Stimulated activated naive CD8-positive, alpha-beta T cell treated with anti-CD3 and anti-CD28 coated beads, Interleukin-15, Interleukin-2, amounts not matched to agents 100 ng/mL and 50 ng/mL, for 24 hours (primary cell): ENCODE data around the gene NAPSA.
"Not testable (repeated sequence)": the region's sequence is repeated elsewhere in the genome, so short reads cannot be mapped to it uniquely, and the experiment has no call there.

ENCODE experiments used
- H3K27ac Mint-ChIP-seq: one replicate; pipeline ENCODE4 v1.8.0; 2021; ENCODE audit warnings: mild to moderate bottlenecking, mixed read lengths
- H3K27me3 Mint-ChIP-seq: one replicate; pipeline ENCODE4 v1.8.0; 2021; ENCODE audit warnings: mixed read lengths
- H3K36me3 Mint-ChIP-seq: one replicate; pipeline ENCODE4 v1.8.0; 2021; ENCODE audit warnings: low read depth, mixed read lengths
- H3K4me1 Mint-ChIP-seq: one replicate; pipeline ENCODE4 v1.8.0; 2021; ENCODE audit warnings: low read depth, mixed read lengths
- H3K4me3 Mint-ChIP-seq: one replicate; pipeline ENCODE4 v1.8.0; 2021; ENCODE audit warnings: mild to moderate bottlenecking, mixed read lengths
- H3K9me3 Mint-ChIP-seq: one replicate; pipeline ENCODE4 v1.8.0; 2021; ENCODE audit warnings: mixed read lengths

The NAPSA gene

GRCh38 chr19:50332244-50333038 lies 33.0 kb downstream of the NAPSA start:
- Mint-ChIP-seq H3K27me3 (peaks cover 52% of the 10 kb centered on the region), H3K4me1 (peaks cover 66% of the 10 kb centered on the region), H3K4me3 (peak overlapping the region; percentile 73), H3K9me3 (peaks cover 6% of the 10 kb centered on the region), H3K27ac (no peak overlapping the region), H3K36me3 (peaks cover 16% of the 10 kb centered on the region)

GRCh38 chr19:50331994-50332243 lies 33.5 kb downstream of the NAPSA start:
- Mint-ChIP-seq H3K27ac (no peak overlapping the region), H3K9me3 (peaks cover 6% of the 10 kb centered on the region), H3K4me3 (peak overlapping the region; percentile 73), H3K36me3 (peaks cover 16% of the 10 kb centered on the region), H3K4me1 (peaks cover 71% of the 10 kb centered on the region), H3K27me3 (peaks cover 57% of the 10 kb centered on the region)

- Mint-ChIP-seq H3K9me3 (peaks cover 6% of the 10 kb centered on the region), H3K4me1 (peaks cover 75% of the 10 kb centered on the region), H3K36me3 (peaks cover 16% of the 10 kb centered on the region), H3K27me3 (peaks cover 63% of the 10 kb centered on the region), H3K4me3 (peak overlapping the region; percentile 73), H3K27ac (peak overlapping the region; percentile 69)
These were observed 34.0 kb downstream of the NAPSA start for GRCh38 chr19:50331221-50331993.

- peaks cover 62% of the 10 kb centered on the region for H3K27me3 Mint-ChIP-seq
- H3K4me3 Mint-ChIP-seq = peak overlapping the region; percentile 84
- peaks cover 75% of the 10 kb centered on the region for H3K4me1 Mint-ChIP-seq
- peaks cover 12% of the 10 kb centered on the region for H3K36me3 Mint-ChIP-seq
- H3K9me3 Mint-ChIP-seq = peaks cover 6% of the 10 kb centered on the region
- no peak overlapping the region for H3K27ac Mint-ChIP-seq
These were observed 34.9 kb downstream of the NAPSA start for GRCh38 chr19:50330365-50331078.

GRCh38 chr19:50329926-50330294 lies 35.5 kb downstream of the NAPSA start:
- not testable (repeated sequence) for H3K9me3 Mint-ChIP-seq, H3K36me3 Mint-ChIP-seq
- peaks cover 59% of the 10 kb centered on the region for H3K27me3 Mint-ChIP-seq
- H3K4me3 Mint-ChIP-seq = peak overlapping the region; percentile 84
- H3K4me1 Mint-ChIP-seq = peaks cover 68% of the 10 kb centered on the region
- peak overlapping the region; percentile 84 for H3K27ac Mint-ChIP-seq

- Mint-ChIP-seq H3K27me3 (peaks cover 65% of the 10 kb centered on the region), H3K36me3 (peaks cover 9% of the 10 kb centered on the region), H3K27ac (peak within 1 kb of the TSS; percentile 84), H3K4me1 (peaks cover 64% of the 10 kb centered on the region), H3K4me3 (peak within 1 kb of the TSS; percentile 84), H3K9me3 (peaks cover 6% of the 10 kb centered on the region)
These were observed 36.1 kb downstream of the NAPSA start, which contains the start of gene KCNC3 for GRCh38 chr19:50329146-50329925. Gene KCNC3 (minus strand): TSS chr19:50329377. CDS start chr19:50329082, 295 bp downstream.

- Mint-ChIP-seq H3K36me3 (peaks cover 9% of the 10 kb centered on the region), H3K27ac (no peak overlapping the region), H3K4me1 (peaks cover 59% of the 10 kb centered on the region), H3K4me3 (no peak overlapping the region), H3K27me3 (peaks cover 66% of the 10 kb centered on the region), H3K9me3 (peaks cover 6% of the 10 kb centered on the region)
These were observed 36.6 kb downstream of the NAPSA start for GRCh38 chr19:50328873-50329145.

- Mint-ChIP-seq H3K4me1 (peaks cover 55% of the 10 kb centered on the region), H3K36me3 (peaks cover 5% of the 10 kb centered on the region), H3K27ac (no peak overlapping the region), H3K4me3 (no peak overlapping the region), H3K27me3 (peaks cover 62% of the 10 kb centered on the region), H3K9me3 (peaks cover 6% of the 10 kb centered on the region)
These were observed 37.1 kb downstream of the NAPSA start for GRCh38 chr19:50328224-50328872.

GRCh38 chr19:50327461-50328223 lies 37.8 kb downstream of the NAPSA start:
- peaks cover 49% of the 10 kb centered on the region for H3K4me1 Mint-ChIP-seq
- peaks cover 5% of the 10 kb centered on the region for H3K36me3 Mint-ChIP-seq
- peaks cover 6% of the 10 kb centered on the region for H3K9me3 Mint-ChIP-seq
- peaks cover 58% of the 10 kb centered on the region for H3K27me3 Mint-ChIP-seq
- peak overlapping the region; percentile 25 for H3K4me3 Mint-ChIP-seq
- H3K27ac Mint-ChIP-seq = no peak overlapping the region

- Mint-ChIP-seq H3K27me3 (peaks cover 52% of the 10 kb centered on the region), H3K4me3 (peak overlapping the region; percentile 25), H3K9me3 (peaks cover 6% of the 10 kb centered on the region), H3K36me3 (peaks cover 5% of the 10 kb centered on the region), H3K4me1 (peaks cover 43% of the 10 kb centered on the region), H3K27ac (no peak overlapping the region)
These were observed 38.4 kb downstream of the NAPSA start for GRCh38 chr19:50327013-50327412.

GRCh38 chr19:50326101-50326664 lies 39.3 kb downstream of the NAPSA start:
- H3K27ac Mint-ChIP-seq = no peak overlapping the region
- H3K4me3 Mint-ChIP-seq = no peak overlapping the region

GRCh38 chr19:50325310-50326100 lies 39.9 kb downstream of the NAPSA start:
- peaks cover 41% of the 10 kb centered on the region for H3K27me3 Mint-ChIP-seq
- peaks cover 30% of the 10 kb centered on the region for H3K4me1 Mint-ChIP-seq
- H3K9me3 Mint-ChIP-seq = peaks cover 6% of the 10 kb centered on the region
- H3K4me3 Mint-ChIP-seq = no peak overlapping the region
- H3K36me3 Mint-ChIP-seq = peaks cover 5% of the 10 kb centered on the region
- no peak overlapping the region for H3K27ac Mint-ChIP-seq

More at GRCh38 chr19:50326101-50326664, 39.3 kb downstream of the NAPSA start:
- peaks cover 44% of the 10 kb centered on the region for H3K27me3 Mint-ChIP-seq
- H3K9me3 Mint-ChIP-seq = peaks cover 6% of the 10 kb centered on the region
- peaks cover 35% of the 10 kb centered on the region for H3K4me1 Mint-ChIP-seq
- H3K36me3 Mint-ChIP-seq = peaks cover 5% of the 10 kb centered on the region

GRCh38 chr19:50324331-50324730 lies 41.1 kb downstream of the NAPSA start:
- H3K9me3 Mint-ChIP-seq = peaks cover under 1% of the 10 kb centered on the region
- H3K4me1 Mint-ChIP-seq = peaks cover 20% of the 10 kb centered on the region
- peaks cover 32% of the 10 kb centered on the region for H3K27me3 Mint-ChIP-seq
- H3K36me3 Mint-ChIP-seq = peaks cover under 1% of the 10 kb centered on the region
- no peak overlapping the region for H3K27ac Mint-ChIP-seq
- H3K4me3 Mint-ChIP-seq = no peak overlapping the region
